Thyroid gland (tissue), 4 donors: ENCODE results near the gene ADPRHL1.

Experiments used
- CTCF ChIP-seq, 6 experiments: fragments of 200-600 bp in 3 of 6; fragments of 450-650 bp in 3 of 6; sonication (generic) in 3 of 6; IDR thresholded peaks; one replicate each; pipeline ENCODE4 v1.5.1; 2016 to 2019; ENCODE audit warnings: antibody characterized with exemption in 6 of 6, mild to moderate bottlenecking in 2 of 6, inconsistent platforms in 1 of 6, moderate library complexity in 1 of 6
- POLR2A ChIP-seq, 2 donors: fragments of 450-650 bp; IDR thresholded peaks; one replicate each; pipeline ENCODE4 v1.6.1; 2017; ENCODE audit warnings: antibody characterized with exemption in 2 of 2, mild to moderate bottlenecking in 2 of 2, moderate library complexity in 1 of 2

- TF ChIP-seq CTCF (IDR thresholded peaks at IDR 0.05), result no peak
- TF ChIP-seq POLR2A (IDR thresholded peaks at IDR 0.05), result no peak
These were observed 36.1 kb downstream of the ADPRHL1 start for GRCh38 chr13:113417008-113417751.
